Measurements from ENCODE around the gene ZNRF3.

The ZNRF3 gene

GRCh38 chr22:28910569-28911303 is 27.4 kb downstream of the ZNRF3 start:
- DNase-seq = no peak

- DNase-seq = no peak
Measured at GRCh38 chr22:28911304-28911690, 27.9 kb downstream of the ZNRF3 start.

GRCh38 chr22:28911777-28912669 is 28.7 kb downstream of the ZNRF3 start:
- DNase-seq = no peak

GRCh38 chr22:28914201-28914600 is 30.8 kb downstream of the ZNRF3 start:
- no peak for DNase-seq

- DNase-seq = no peak
Measured at GRCh38 chr22:28915969-28916368, 32.6 kb downstream of the ZNRF3 start.

GRCh38 chr22:28917747-28918549 is 34.6 kb downstream of the ZNRF3 start:
- peak; percentile 24 for DNase-seq

GRCh38 chr22:28918550-28919271 is 35.3 kb downstream of the ZNRF3 start:
- no peak for DNase-seq

- DNase-seq = no peak
Measured at GRCh38 chr22:28920757-28921584, 37.6 kb downstream of the ZNRF3 start.

- DNase-seq = no peak
Measured at GRCh38 chr22:28921585-28921879, 38.2 kb downstream of the ZNRF3 start.

GRCh38 chr22:28922540-28923244 is 39.3 kb downstream of the ZNRF3 start:
- no peak for DNase-seq

GRCh38 chr22:28923826-28924732 is 40.7 kb downstream of the ZNRF3 start:
- no peak for DNase-seq

- no peak for DNase-seq
Measured at GRCh38 chr22:28925916-28926315, 42.5 kb downstream of the ZNRF3 start.

GRCh38 chr22:28927630-28928029 is 44.3 kb downstream of the ZNRF3 start:
- DNase-seq = no peak

- DNase-seq = no peak
Measured at GRCh38 chr22:28929197-28929596, 45.8 kb downstream of the ZNRF3 start.

- peak; percentile 78 for DNase-seq
Measured at GRCh38 chr22:28930357-28931007, 47.1 kb downstream of the ZNRF3 start.

- DNase-seq = no peak
Measured at GRCh38 chr22:28931844-28932567, 48.6 kb downstream of the ZNRF3 start.

GRCh38 chr22:28933321-28933720 is 49.9 kb downstream of the ZNRF3 start:
- DNase-seq = no peak

GRCh38 chr22:28934026-28934425 is 50.7 kb downstream of the ZNRF3 start:
- no peak for DNase-seq

- no peak for DNase-seq
Measured at GRCh38 chr22:28935140-28935539, 51.8 kb downstream of the ZNRF3 start.

All from NCI-H2029 treated with DMSO at 0.1 percent for 48 hours (cell line).